Astrocyte of the cerebellum (primary cell): Measurements from ENCODE around the gene MYO9B.

Experiments
- DNase-seq: peaks from one replicate; pipeline ENCODE4 v3.0.0-alpha.2; 2011; ENCODE audit warnings: low read depth
- H3K4me3 ChIP-seq: 2 replicates; pipeline ENCODE4 v1.5.1; 2011; ENCODE audit warnings: mild to moderate bottlenecking, low read depth, low read length, moderate library complexity
- in situ Hi-C: cut with HindIII; loops from 2 replicates; pipeline ENCODE4 v1.10.0; 2017; ENCODE audit warnings: low sequenced_read_pairs
- TF ChIP-seq, protein P1 (sequence below): IDR thresholded peaks from 2 replicates; pipeline ENCODE4 v1.5.1; 2012; ENCODE audit warnings: low read length, low read depth, moderate library complexity, mild to moderate bottlenecking; ENCODE audit errors: missing control alignments

The MYO9B gene

DNA sequence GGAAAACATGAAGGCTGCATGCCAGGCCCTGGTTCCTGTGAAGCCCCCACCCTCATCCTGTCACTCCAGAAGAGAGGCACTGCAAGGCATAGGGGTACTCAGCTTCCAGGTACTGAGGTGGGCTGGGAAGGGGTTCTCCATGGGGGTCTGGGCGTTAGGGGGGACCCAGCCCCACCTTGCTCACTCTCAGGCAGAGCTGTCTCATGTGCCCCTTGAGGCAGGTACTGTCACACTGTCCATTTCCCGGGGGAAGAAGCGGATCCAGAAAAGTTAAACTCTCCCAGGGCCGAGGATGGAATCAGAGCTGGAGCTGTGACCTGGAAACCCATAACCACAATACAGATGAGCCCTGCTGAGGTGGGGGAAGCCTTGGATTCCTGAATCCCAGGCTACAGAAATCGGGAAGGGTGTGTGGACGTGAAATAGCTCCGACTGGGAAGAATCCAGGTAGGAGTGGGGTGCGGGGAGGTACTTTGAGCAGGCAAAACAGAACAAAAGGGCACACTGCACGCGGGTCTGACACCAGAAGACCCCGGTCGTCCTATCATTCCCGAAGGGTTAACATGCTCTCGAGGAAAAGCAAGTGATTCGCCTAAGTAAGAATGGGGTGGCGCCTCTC lies 139.0 kb downstream of the MYO9B start:
- H3K4me3 ChIP-seq, result peak overlapping the region; percentile 62
- TF ChIP-seq, protein P1, sequence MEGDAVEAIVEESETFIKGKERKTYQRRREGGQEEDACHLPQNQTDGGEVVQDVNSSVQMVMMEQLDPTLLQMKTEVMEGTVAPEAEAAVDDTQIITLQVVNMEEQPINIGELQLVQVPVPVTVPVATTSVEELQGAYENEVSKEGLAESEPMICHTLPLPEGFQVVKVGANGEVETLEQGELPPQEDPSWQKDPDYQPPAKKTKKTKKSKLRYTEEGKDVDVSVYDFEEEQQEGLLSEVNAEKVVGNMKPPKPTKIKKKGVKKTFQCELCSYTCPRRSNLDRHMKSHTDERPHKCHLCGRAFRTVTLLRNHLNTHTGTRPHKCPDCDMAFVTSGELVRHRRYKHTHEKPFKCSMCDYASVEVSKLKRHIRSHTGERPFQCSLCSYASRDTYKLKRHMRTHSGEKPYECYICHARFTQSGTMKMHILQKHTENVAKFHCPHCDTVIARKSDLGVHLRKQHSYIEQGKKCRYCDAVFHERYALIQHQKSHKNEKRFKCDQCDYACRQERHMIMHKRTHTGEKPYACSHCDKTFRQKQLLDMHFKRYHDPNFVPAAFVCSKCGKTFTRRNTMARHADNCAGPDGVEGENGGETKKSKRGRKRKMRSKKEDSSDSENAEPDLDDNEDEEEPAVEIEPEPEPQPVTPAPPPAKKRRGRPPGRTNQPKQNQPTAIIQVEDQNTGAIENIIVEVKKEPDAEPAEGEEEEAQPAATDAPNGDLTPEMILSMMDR, result no peak
- in situ Hi-C loops, result no loop called here
- no peak for DNase-seq

DNA sequence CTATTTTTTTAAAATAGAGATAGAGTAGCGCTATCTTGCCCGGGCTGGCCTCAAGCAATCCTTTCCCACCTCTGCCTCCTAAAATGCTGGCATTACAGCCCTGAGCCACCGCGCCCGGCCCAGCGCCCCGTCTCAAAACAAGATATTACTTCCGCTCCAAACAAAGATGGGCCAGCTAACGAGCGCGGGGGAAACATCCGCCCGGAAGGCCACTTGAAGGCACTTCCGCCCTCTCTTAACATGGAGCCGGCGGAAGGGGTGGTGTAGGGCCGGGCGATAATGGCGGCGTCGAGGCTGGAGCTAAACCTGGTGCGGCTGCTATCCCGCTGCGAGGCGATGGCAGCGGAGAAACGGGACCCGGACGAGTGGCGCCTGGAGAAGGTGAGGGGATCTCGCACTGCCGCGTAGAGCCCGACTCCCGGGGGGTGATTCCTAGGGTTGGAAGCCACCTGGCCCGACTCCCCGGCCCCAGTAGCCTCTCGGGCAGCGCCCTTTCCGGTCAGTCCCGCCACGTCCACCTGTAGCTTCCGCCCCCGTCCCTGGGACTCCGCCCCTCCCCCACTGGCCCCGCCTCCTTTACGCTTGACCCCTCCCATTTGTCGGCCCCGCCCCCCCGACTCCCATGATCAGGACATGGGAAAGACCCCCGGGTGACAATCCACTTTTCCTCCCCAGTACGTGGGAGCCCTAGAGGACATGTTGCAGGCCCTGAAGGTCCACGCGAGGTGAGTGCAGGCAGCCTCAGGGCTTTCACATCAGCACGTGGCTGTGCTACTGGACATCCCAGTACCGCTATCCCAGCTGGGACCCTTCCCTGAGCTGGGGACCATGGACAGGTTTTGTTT lies 139.8 kb downstream of the MYO9B start, which contains the start of gene USE1:
USE1 (plus strand) TSS at position 231 of the 845 bp plus-strand sequence; CDS start at position 280, 49 bp downstream.
- peak within 1 kb of the TSS; percentile 62 for H3K4me3 ChIP-seq
- DNase-seq, result peak; percentile 68
- TF ChIP-seq, protein P1, result no peak
- in situ Hi-C loops, result no loop called here

DNA sequence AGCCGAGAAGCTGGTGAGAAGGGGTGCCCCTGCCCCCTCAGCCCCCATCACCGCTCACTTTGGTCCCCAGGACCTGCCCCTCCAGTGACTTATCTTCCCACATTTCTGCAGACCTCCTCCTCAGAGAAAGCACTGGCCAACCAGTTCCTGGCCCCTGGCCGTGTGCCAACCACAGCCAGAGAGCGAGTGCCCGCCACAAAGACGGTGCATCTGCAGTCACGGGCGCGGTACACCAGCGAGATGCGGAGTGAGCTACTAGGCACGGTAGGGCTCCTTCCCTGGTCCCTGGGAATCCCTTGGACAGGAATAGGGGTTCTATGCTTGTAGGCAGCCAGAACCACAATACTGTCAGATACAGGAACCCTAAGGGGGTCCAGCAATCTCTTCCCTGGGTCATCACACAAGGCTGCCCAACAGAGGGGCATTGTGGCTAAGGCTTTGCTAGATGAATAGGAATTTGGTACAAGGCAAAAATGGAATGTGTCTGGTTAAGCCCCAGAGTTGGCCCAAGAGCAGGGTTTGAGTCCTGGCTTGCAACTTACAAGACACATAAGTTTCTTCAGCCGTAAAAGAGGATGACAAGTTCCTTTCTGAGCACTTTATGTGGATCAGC lies 140.6 kb downstream of the MYO9B start:
- in situ Hi-C loops, result no loop called here
- TF ChIP-seq, protein P1, result no peak
- peak overlapping the region; percentile 62 for H3K4me3 ChIP-seq
- DNase-seq, result no peak

GRCh38 chr19:17219286-17219685 lies 143.7 kb downstream of the MYO9B start:
- H3K4me3 ChIP-seq, result no peak overlapping the region
- in situ Hi-C loops, result no loop called here
- TF ChIP-seq, protein P1, result no peak
- DNase-seq, result no peak

- TF ChIP-seq, protein P1, result no peak
- peak; percentile 43 for DNase-seq
- H3K4me3 ChIP-seq, result no peak overlapping the region
- in situ Hi-C loops, result no loop called here
These were observed 144.7 kb downstream of the MYO9B start for GRCh38 chr19:17220207-17220758.

GRCh38 chr19:17225053-17225452 lies 149.5 kb downstream of the MYO9B start:
- TF ChIP-seq, protein P1, result no peak
- in situ Hi-C loops, result no loop called here
- H3K4me3 ChIP-seq, result no peak overlapping the region
- DNase-seq, result no peak
